Measurements from ENCODE around the gene TTC38. TPM values are rescaled to one million over a fixed set of nuclear protein-coding genes. Genes with fewer than 3 reads are reported as not detected.

Gene TTC38
- polyA plus RNA-seq, 1 experiment, result 26.6 TPM

DNA sequence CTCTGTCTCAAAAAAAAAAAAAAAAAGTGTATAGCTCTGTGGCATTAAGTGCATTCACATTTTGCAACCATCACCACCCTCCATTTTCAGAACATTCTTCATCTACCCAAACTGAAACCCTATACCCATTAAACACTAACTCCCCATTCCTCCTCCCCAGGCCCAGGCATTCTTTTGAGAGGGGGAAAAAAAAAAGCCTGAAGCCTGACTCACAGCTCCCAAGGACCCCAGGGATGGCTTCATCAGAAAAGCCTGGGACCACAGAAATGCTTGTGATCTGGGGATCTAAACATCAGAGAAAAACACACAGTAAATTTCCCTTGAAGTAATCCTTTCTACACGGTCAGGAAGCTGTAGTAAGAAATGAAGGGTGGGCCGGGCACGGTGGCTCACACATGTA, 18.2 kb downstream of the TTC38 start:
- DNase-seq (ENCODE audit: low read depth), result no peak
- H3K4me3 ChIP-seq (ENCODE audit: low read depth, low read length), result no peak overlapping the region
- H3K27me3 ChIP-seq (ENCODE audit: control insufficient read depth, insufficient read depth, low read length), result no peaks in the 10 kb centered on the region
- TF ChIP-seq, protein P1, sequence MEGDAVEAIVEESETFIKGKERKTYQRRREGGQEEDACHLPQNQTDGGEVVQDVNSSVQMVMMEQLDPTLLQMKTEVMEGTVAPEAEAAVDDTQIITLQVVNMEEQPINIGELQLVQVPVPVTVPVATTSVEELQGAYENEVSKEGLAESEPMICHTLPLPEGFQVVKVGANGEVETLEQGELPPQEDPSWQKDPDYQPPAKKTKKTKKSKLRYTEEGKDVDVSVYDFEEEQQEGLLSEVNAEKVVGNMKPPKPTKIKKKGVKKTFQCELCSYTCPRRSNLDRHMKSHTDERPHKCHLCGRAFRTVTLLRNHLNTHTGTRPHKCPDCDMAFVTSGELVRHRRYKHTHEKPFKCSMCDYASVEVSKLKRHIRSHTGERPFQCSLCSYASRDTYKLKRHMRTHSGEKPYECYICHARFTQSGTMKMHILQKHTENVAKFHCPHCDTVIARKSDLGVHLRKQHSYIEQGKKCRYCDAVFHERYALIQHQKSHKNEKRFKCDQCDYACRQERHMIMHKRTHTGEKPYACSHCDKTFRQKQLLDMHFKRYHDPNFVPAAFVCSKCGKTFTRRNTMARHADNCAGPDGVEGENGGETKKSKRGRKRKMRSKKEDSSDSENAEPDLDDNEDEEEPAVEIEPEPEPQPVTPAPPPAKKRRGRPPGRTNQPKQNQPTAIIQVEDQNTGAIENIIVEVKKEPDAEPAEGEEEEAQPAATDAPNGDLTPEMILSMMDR (IDR thresholded peaks at IDR 0.05; ENCODE audit: insufficient read depth, low read depth, low read length), result no peak
- H3K36me3 ChIP-seq (ENCODE audit: control insufficient read depth, insufficient read depth, low read length), result peaks cover 35% of the 10 kb centered on the region
- ChIA-PET CTCF (no interaction called here), POLR2A (no interaction called here)

GRCh38 chr22:46286941-46287872, 19.4 kb downstream of the TTC38 start:
- Histone ChIP-seq H3K4me3 (ENCODE audit: low read depth, low read length) (no peak overlapping the region), H3K36me3 (ENCODE audit: control insufficient read depth, insufficient read depth, low read length) (peaks cover 30% of the 10 kb centered on the region), H3K27me3 (ENCODE audit: control insufficient read depth, insufficient read depth, low read length) (no peaks in the 10 kb centered on the region)
- no peak for DNase-seq (ENCODE audit: low read depth)
- POLR2A ChIA-PET, result no interaction called here
- CTCF ChIA-PET, result no interaction called here
- TF ChIP-seq, protein P1 (IDR thresholded peaks at IDR 0.05; ENCODE audit: insufficient read depth, low read depth, low read length), result no peak

DNA sequence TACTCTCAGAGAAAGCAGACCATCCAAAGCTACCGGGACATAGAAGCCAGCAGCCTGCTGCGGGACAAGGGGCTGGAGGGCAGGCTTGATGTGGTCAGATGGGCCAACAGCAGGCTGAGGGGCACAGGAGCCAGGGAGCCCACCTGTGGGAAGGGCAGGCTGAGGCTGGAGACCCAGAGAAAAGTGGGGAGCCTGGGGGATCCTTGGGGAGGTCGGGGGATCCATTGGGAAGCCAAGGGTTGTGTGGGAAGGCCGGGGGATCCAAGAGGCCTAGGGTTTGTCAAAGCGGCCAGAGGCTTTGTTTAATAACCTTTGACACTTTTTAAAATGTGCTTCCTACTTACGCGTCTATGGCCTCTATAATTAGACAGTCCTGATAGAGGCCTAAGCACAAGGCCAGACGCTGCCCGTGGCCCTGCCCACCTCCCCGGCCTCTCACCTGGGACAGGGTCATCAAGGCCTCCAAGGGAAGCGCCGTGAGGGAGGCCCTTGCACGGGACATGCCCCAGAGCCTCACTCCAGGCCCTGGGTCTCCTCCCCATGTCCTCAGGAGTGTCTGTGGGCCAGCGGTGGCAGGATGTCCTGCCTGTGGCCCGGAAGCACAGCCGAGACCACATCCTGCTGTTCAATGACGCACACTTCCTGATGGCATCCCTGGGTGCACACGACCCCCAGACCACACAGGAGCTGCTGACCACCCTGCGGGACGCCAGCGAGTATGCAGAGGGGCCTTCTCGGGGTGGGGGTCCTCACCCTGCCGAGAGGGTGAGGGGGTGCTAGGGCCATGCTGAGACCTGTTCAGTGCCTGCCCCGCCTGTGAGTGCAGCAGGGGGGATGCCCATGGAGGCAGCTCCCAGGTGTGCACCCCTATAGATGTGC, 20.3 kb downstream of the TTC38 start:
- TF ChIP-seq, protein P1 (IDR thresholded peaks at IDR 0.05; ENCODE audit: insufficient read depth, low read depth, low read length), result no peak
- Histone ChIP-seq H3K36me3 (ENCODE audit: control insufficient read depth, insufficient read depth, low read length) (peaks cover 29% of the 10 kb centered on the region), H3K27me3 (ENCODE audit: control insufficient read depth, insufficient read depth, low read length) (no peaks in the 10 kb centered on the region), H3K4me3 (ENCODE audit: low read depth, low read length) (no peak overlapping the region)
- DNase-seq (ENCODE audit: low read depth), result no peak
- CTCF ChIA-PET, result no interaction called here
- POLR2A ChIA-PET, result no interaction called here

DNA sequence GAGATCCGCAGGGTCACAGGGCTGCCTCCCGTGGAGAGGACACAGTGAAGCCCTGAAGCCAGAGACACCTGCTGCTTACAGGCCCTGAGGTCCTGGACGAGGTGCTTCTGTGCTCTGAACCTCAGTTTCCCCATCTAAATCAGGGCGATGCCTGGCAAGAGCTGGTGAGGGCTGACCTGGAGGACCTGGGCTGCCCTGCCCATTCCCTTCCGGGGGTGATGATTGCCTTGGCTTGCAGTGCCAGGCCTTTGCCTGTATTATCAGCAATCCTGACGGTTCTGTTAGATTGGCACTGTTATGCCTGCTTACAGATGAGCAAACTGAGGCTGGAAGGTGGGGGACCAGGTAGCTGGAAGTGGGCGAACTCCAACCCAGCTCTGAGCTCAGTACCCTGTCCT, 21.0 kb downstream of the TTC38 start:
- ChIA-PET CTCF (interaction anchor here (1.0 kb wide), 1 partner anchor 167 kb away, joined by 3 read pairs; no protein-coding TSS in a partner anchor), POLR2A (no interaction called here)
- TF ChIP-seq, protein P1 (IDR thresholded peaks at IDR 0.05; ENCODE audit: insufficient read depth, low read depth, low read length), result no peak
- Histone ChIP-seq H3K27me3 (ENCODE audit: control insufficient read depth, insufficient read depth, low read length) (no peaks in the 10 kb centered on the region), H3K4me3 (ENCODE audit: low read depth, low read length) (no peak overlapping the region), H3K36me3 (ENCODE audit: control insufficient read depth, insufficient read depth, low read length) (peaks cover 29% of the 10 kb centered on the region)
- no peak for DNase-seq (ENCODE audit: low read depth)
